Panc1 (cell line): ENCODE results near the gene ATXN7. TPM values are rescaled to one million over a fixed set of nuclear protein-coding genes. Genes with fewer than 3 reads are reported as not detected.

Experiments used
- ATAC-seq: fragments of 200-7000 bp; cut with Tn5 transposase; 2 replicates; pipeline ENCODE4 v1.9.1; 2020; ENCODE audit warnings: mild to moderate bottlenecking, moderate library complexity
- BruUV-seq: library from RNA; stranded (reverse); fragments of 400-500 nt; replicated peaks from 2 replicates; lab custom pipeline; 2021; lab: Mats Ljungman, UMichigan
- CTCF ChIA-PET: fragments of 300-600 bp; sonication (Branson Sonifier 250); formaldehyde crosslinking; loops from one replicate; lab custom pipeline; 2022; ENCODE audit warnings: antibody characterized with exemption; lab: Charles Lee
- POLR2A ChIA-PET: fragments of 300-600 bp; sonication (Branson Sonifier 250); formaldehyde crosslinking; loops from one replicate; lab custom pipeline; 2022; ENCODE audit warnings: antibody characterized with exemption; lab: Charles Lee
- DNase-seq: peaks from one replicate; pipeline ENCODE4 v3.0.0-alpha.2; 2010; ENCODE audit warnings: low read depth, low spot score
- H3K27ac ChIP-seq: 2 replicates; pipeline ENCODE4 v1.5.1; 2011; ENCODE audit warnings: mild to moderate bottlenecking, low read length, inconsistent platforms
- H3K27me3 ChIP-seq: fragments of 200-500 bp; sonication (Bioruptor generic); 2 replicates; pipeline ENCODE4 v1.6.0; 2014; ENCODE audit warnings: low read length, inconsistent platforms; ENCODE audit not compliant: control insufficient read depth, insufficient read depth
- H3K36me3 ChIP-seq: fragments of 200-500 bp; sonication (Bioruptor generic); 2 replicates; pipeline ENCODE4 v1.5.1; 2014; ENCODE audit warnings: inconsistent platforms, mild to moderate bottlenecking, low read length, moderate library complexity; ENCODE audit not compliant: control insufficient read depth, insufficient read depth
- H3K4me1 ChIP-seq: 2 replicates; pipeline ENCODE4 v1.5.1; 2011; ENCODE audit warnings: inconsistent platforms, mild to moderate bottlenecking, low read length, moderate library complexity; ENCODE audit not compliant: control insufficient read depth, insufficient read depth
- H3K4me3 ChIP-seq, 2 experiments: 2 replicates each; pipeline ENCODE4 v1.5.1; 2011 to 2012; ENCODE audit warnings: low read depth in 2 of 2, low read length in 2 of 2, mild to moderate bottlenecking in 2 of 2, inconsistent platforms in 1 of 2, moderate library complexity in 1 of 2
- H3K9me3 ChIP-seq: fragments of 200-500 bp; sonication (Bioruptor generic); 2 replicates; pipeline ENCODE4 v1.5.1; 2014; ENCODE audit warnings: low read depth, mild to moderate bottlenecking, inconsistent platforms, low read length, moderate library complexity; ENCODE audit not compliant: control insufficient read depth, insufficient read depth
- POLR2AphosphoS5 ChIP-seq: IDR thresholded peaks from 2 replicates; pipeline ENCODE4 v1.6.1; 2012; ENCODE audit warnings: mild to moderate bottlenecking, low read depth, low read length, moderate library complexity
- SIN3A ChIP-seq: IDR thresholded peaks from 2 replicates; pipeline ENCODE4 v1.6.1; 2012; ENCODE audit warnings: low read depth, mild to moderate bottlenecking, low read length, moderate library complexity, borderline replicate concordance; ENCODE audit not compliant: insufficient read depth
- TCF7L2 ChIP-seq: IDR thresholded peaks from 2 replicates; pipeline ENCODE4 v1.6.1; 2011; ENCODE audit warnings: mild to moderate bottlenecking, low read depth, low read length, inconsistent platforms
- in situ Hi-C: cut with HindIII; loops from 2 replicates; pipeline ENCODE4 v1.10.0; 2016; ENCODE audit warnings: low sequenced_read_pairs, low pct_unique_long_range_greater_than_20kb
- intact Hi-C: fragments of 100-400 bp; cut with micrococcal nuclease; formaldehyde crosslinking; loops from one replicate; pipeline ENCODE4 v1.10.0; 2022; ENCODE audit not compliant: unreplicated experiment
- total RNA-seq: library from RNA; stranded (reverse); gene quantifications from one replicate; pipeline ENCODE4 v1.2.1, GENCODE V29; 2021; ENCODE audit not compliant: unreplicated experiment
- TF ChIP-seq, protein P1 (sequence below): fragments of 450-650 bp; IDR thresholded peaks from 2 replicates; pipeline ENCODE4 v1.5.1; 2017; ENCODE audit warnings: mild to moderate bottlenecking
- TF ChIP-seq, protein P2 (sequence below), 2 experiments: IDR thresholded peaks; 2 replicates each; pipeline ENCODE4 v1.6.1; 2011 to 2012; ENCODE audit warnings: low read depth in 2 of 2, control low read depth in 1 of 2, low read length in 1 of 2, mild to moderate bottlenecking in 1 of 2, moderate library complexity in 1 of 2; ENCODE audit not compliant: insufficient read depth in 1 of 2

Gene ATXN7
- total RNA-seq, 1 experiment from 2014 or later = 17.3 TPM

DNA sequence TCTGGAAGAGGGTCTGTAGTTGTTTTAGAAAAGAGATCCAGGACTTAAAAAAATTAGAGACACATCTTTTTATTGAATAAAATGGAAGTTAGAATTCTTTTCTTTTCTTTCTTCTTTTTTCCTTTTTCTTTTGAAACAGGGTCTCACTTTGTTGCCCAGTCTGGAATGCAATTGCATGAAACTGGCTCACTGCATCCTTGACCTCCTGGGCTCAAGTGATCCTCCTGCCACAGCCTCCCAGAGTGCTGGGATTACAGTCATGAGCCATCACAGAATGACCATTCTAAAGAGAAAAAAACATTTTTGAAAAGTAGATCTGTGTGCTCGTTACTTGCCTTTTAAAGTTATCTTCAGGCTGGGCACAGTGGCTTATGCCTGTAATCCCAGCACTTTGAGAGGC, 3.6 kb downstream of the ATXN7 start:
- Histone ChIP-seq H3K4me1 (peaks cover 2% of the 10 kb centered on the region; the same call in 1 of the 2 replicates), H3K9me3 (no peaks in the 10 kb centered on the region), H3K27ac (no peak overlapping the region), H3K36me3 (no peaks in the 10 kb centered on the region; the same call in 1 of the 2 replicates), H3K4me3 (no peak overlapping the region), H3K27me3 (no peaks in the 10 kb centered on the region)
- in situ Hi-C loops = no loop called here
- ChIA-PET CTCF (no interaction called here), POLR2A (no interaction called here)
- DNase-seq (no peak), ATAC-seq (no peak)
- TF ChIP-seq, protein P1, sequence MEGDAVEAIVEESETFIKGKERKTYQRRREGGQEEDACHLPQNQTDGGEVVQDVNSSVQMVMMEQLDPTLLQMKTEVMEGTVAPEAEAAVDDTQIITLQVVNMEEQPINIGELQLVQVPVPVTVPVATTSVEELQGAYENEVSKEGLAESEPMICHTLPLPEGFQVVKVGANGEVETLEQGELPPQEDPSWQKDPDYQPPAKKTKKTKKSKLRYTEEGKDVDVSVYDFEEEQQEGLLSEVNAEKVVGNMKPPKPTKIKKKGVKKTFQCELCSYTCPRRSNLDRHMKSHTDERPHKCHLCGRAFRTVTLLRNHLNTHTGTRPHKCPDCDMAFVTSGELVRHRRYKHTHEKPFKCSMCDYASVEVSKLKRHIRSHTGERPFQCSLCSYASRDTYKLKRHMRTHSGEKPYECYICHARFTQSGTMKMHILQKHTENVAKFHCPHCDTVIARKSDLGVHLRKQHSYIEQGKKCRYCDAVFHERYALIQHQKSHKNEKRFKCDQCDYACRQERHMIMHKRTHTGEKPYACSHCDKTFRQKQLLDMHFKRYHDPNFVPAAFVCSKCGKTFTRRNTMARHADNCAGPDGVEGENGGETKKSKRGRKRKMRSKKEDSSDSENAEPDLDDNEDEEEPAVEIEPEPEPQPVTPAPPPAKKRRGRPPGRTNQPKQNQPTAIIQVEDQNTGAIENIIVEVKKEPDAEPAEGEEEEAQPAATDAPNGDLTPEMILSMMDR = no peak
- BruUV-seq = no TSS peak
- intact Hi-C loops = no loop called here

DNA sequence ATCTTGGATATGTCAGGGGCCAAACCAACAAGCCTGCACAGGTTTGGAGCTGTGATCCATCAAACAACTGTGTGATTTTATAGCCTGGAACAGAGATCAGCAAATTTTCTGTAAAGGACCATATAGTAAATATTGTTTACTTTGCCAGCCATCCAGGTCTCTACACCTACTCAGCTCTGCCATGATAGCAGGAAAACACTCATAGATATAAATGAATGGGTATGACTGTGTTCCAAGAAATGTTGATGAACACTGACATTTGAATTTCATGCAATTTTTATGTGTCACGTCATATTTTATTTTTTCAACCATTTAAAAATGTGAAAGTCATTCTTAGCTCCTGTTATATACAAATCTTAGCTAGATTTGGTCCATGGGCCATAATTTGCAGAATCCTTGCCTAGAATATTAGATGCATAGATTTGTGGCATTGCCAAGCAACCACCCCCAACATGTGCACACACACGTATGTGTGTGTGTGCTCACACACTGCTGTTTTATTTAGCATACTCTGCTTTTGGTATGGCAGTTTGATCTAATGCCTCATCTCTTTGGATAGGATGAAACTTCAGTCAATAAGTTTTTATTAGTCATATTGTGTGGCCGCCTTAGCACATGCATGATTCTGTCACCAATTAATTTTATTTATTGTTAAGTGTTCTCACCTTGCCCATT, 6.4 kb downstream of the ATXN7 start:
- TF ChIP-seq TCF7L2 = no peak
- TF ChIP-seq, protein P1 = no peak
- TF ChIP-seq, protein P2, sequence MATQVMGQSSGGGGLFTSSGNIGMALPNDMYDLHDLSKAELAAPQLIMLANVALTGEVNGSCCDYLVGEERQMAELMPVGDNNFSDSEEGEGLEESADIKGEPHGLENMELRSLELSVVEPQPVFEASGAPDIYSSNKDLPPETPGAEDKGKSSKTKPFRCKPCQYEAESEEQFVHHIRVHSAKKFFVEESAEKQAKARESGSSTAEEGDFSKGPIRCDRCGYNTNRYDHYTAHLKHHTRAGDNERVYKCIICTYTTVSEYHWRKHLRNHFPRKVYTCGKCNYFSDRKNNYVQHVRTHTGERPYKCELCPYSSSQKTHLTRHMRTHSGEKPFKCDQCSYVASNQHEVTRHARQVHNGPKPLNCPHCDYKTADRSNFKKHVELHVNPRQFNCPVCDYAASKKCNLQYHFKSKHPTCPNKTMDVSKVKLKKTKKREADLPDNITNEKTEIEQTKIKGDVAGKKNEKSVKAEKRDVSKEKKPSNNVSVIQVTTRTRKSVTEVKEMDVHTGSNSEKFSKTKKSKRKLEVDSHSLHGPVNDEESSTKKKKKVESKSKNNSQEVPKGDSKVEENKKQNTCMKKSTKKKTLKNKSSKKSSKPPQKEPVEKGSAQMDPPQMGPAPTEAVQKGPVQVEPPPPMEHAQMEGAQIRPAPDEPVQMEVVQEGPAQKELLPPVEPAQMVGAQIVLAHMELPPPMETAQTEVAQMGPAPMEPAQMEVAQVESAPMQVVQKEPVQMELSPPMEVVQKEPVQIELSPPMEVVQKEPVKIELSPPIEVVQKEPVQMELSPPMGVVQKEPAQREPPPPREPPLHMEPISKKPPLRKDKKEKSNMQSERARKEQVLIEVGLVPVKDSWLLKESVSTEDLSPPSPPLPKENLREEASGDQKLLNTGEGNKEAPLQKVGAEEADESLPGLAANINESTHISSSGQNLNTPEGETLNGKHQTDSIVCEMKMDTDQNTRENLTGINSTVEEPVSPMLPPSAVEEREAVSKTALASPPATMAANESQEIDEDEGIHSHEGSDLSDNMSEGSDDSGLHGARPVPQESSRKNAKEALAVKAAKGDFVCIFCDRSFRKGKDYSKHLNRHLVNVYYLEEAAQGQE (IDR thresholded peaks at IDR 0.05; ENCODE audit: insufficient read depth in 1 of 2, low read depth in 2 of 2, low read length in 1 of 2) = no peak
- Histone ChIP-seq H3K9me3 (no peaks in the 10 kb centered on the region), H3K27me3 (no peaks in the 10 kb centered on the region), H3K27ac (no peak overlapping the region), H3K4me1 (no peaks in the 10 kb centered on the region), H3K36me3 (no peaks in the 10 kb centered on the region), H3K4me3 (no peak overlapping the region)
- intact Hi-C loops = no loop called here
- no TSS peak for BruUV-seq
- POLR2A ChIA-PET = no interaction called here
- in situ Hi-C loops = no loop called here
- CTCF ChIA-PET = no interaction called here
- ATAC-seq (no peak), DNase-seq (no peak)

DNA sequence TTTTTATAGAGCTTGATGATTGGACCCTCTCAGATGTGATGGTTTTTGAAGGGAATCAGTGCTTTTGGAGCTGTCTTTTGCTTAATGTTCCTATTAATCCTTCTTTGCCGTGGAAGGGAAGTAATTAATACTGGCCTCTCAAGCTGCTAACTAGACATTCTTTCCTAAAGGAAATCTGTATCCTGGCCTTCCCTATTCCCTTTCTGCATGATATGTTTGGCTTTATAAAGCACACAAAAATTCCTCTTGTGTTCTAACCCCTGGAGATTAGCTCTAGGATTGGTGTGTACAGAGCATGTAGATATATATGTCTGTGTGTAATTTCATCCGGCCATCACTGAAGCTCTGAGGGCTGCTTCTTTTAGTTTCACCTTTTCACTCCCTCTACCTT, 6.9 kb downstream of the ATXN7 start:
- BruUV-seq = no TSS peak
- H3K36me3 ChIP-seq = no peaks in the 10 kb centered on the region
- intact Hi-C loops = no loop called here
- ATAC-seq (no peak), DNase-seq (no peak)
- no peak overlapping the region for H3K4me3 ChIP-seq
- in situ Hi-C loops = no loop called here
- ChIA-PET CTCF (no interaction called here), POLR2A (no interaction called here)
- H3K27ac ChIP-seq = no peak overlapping the region
- TF ChIP-seq SIN3A (no peak), TCF7L2 (no peak), POLR2AphosphoS5 (no peak)
- TF ChIP-seq, protein P2 (IDR thresholded peaks at IDR 0.05; ENCODE audit: insufficient read depth in 1 of 2, low read depth in 2 of 2, low read length in 1 of 2) = no peak
- TF ChIP-seq, protein P1 = no peak
- no peaks in the 10 kb centered on the region for H3K4me1 ChIP-seq
- H3K27me3 ChIP-seq = no peaks in the 10 kb centered on the region
- no peaks in the 10 kb centered on the region for H3K9me3 ChIP-seq
